H1 (cell line): Measurements from ENCODE around the gene CAMSAP1. TPM values are rescaled to one million over a fixed set of nuclear protein-coding genes. Genes with fewer than 3 reads are reported as not detected.
A peak's percentile ranks its signal among the peaks of the same experiment; 100 is the strongest.

ENCODE experiments used
- KDM4A ChIP-seq: IDR thresholded peaks from one replicate; pipeline ENCODE4 v1.7.1; 2012; ENCODE audit warnings: low read depth, mild to moderate bottlenecking, moderate library complexity, low read length, inconsistent platforms; ENCODE audit not compliant: severe bottlenecking
- polyA plus RNA-seq, 7 experiments: library from polyadenylated mRNA; depleted of rRNA in 3 of 7; stranded (reverse) in 5 of 7; unstranded in 2 of 7; fragments of >200 nt in 5 of 7; fragments of 200-250 nt in 2 of 7; gene quantifications; 1 replicate in 5 of 7; 2 replicates in 1 of 7; 4 replicates in 1 of 7; pipeline versions ENCODE4 v1.2.1 to v1.2.3, GENCODE V29; 2011 to 2013; ENCODE audit warnings: missing spikeins in 2 of 7, mixed read lengths in 2 of 7
- total RNA-seq: library from RNA; stranded (reverse); fragmentation: NEBNext Ultra II Directional; extraction: Animal tissue kit (Norgen Biotek cat#: 25700); gene quantifications from 2 replicates; pipeline ENCODE4 v1.2.1, GENCODE V29; 2021

The CAMSAP1 gene
- total and polyA plus RNA-seq, 2 of the 8 experiments (the other 6 are each of a cell fraction or from before 2014, with no cell fraction given), result 13.4 to 44.0 TPM

GRCh38 chr9:135906291-135907005, 898 bp downstream of the CAMSAP1 start (continued):
- peak; percentile 39 for TF ChIP-seq KDM4A
